Caco-2 (cell line): ENCODE measurements around the gene HSPBP1. TPM values are rescaled to one million over a fixed set of nuclear protein-coding genes. Genes with fewer than 3 reads are reported as not detected.

Experiments used
- BruUV-seq: library from RNA; stranded (reverse); fragments of 400-500 nt; replicated peaks from 2 replicates; lab custom pipeline; 2021; lab: Mats Ljungman, UMichigan
- CTCF ChIA-PET: fragments of 300-600 bp; sonication (Branson Sonifier 250); formaldehyde crosslinking; loops from one replicate; lab custom pipeline; 2022; ENCODE audit warnings: antibody characterized with exemption; lab: Charles Lee
- POLR2A ChIA-PET: fragments of 300-600 bp; sonication (Branson Sonifier 250); formaldehyde crosslinking; loops from one replicate; lab custom pipeline; 2022; ENCODE audit warnings: antibody characterized with exemption; lab: Charles Lee
- DNase-seq, 2 experiments: peaks; one replicate each; pipeline versions ENCODE4 v3.0.0 to v3.0.0-alpha.2; 2020 to 2022
- H3K27me3 ChIP-seq: replicated peaks from 2 replicates; pipeline ENCODE4 v1.6.0; 2011; ENCODE audit warnings: low read length; ENCODE audit not compliant: control insufficient read depth, insufficient read depth
- H3K36me3 ChIP-seq: 2 replicates; pipeline ENCODE4 v1.5.1; 2011; ENCODE audit warnings: low read length; ENCODE audit not compliant: control insufficient read depth, insufficient read depth
- H3K4me1 ChIP-seq: fragments of 250-450 bp; sonication (Bioruptor Pico); 2 replicates; pipeline ENCODE4 v1.5.1; 2020; ENCODE audit warnings: mild to moderate bottlenecking
- H3K4me3 ChIP-seq: 2 replicates; pipeline ENCODE4 v1.5.1; 2011; ENCODE audit warnings: low read depth, mild to moderate bottlenecking, control low read depth, low read length
- H3K9me3 ChIP-seq: fragments of 250-450 bp; sonication (Bioruptor Pico); 2 replicates; pipeline ENCODE4 v1.5.1; 2020; ENCODE audit warnings: mild to moderate bottlenecking, moderate library complexity
- H3K27ac Mint-ChIP-seq: one replicate; pipeline ENCODE4 v1.8.0; 2022; ENCODE audit warnings: mixed read lengths; ENCODE audit not compliant: unreplicated experiment
- H3K27me3 Mint-ChIP-seq: one replicate; pipeline ENCODE4 v1.8.0; 2022; ENCODE audit warnings: mixed read lengths; ENCODE audit not compliant: insufficient read depth, unreplicated experiment
- H3K36me3 Mint-ChIP-seq: one replicate; pipeline ENCODE4 v1.8.0; 2022; ENCODE audit warnings: mild to moderate bottlenecking, mixed read lengths; ENCODE audit not compliant: insufficient read depth, unreplicated experiment
- H3K4me1 Mint-ChIP-seq: one replicate; pipeline ENCODE4 v1.8.0; 2022; ENCODE audit warnings: low read depth, mixed read lengths; ENCODE audit not compliant: unreplicated experiment
- H3K4me3 Mint-ChIP-seq: one replicate; pipeline ENCODE4 v1.8.0; 2022; ENCODE audit warnings: mild to moderate bottlenecking, moderate library complexity, mixed read lengths; ENCODE audit not compliant: unreplicated experiment
- H3K9me3 Mint-ChIP-seq: one replicate; pipeline ENCODE4 v1.8.0; 2022; ENCODE audit warnings: mixed read lengths; ENCODE audit not compliant: unreplicated experiment
- intact Hi-C: fragments of 100-400 bp; cut with micrococcal nuclease; formaldehyde crosslinking; loops from one replicate; pipeline ENCODE4 v1.10.0; 2022; ENCODE audit not compliant: unreplicated experiment
- total RNA-seq: library from RNA; stranded (reverse); gene quantifications from 2 replicates; pipeline ENCODE4 v1.2.3, GENCODE V29; 2022
- TF ChIP-seq, protein P1 (sequence below), 2 experiments: fragments of 200-600 bp in 1 of 2; IDR thresholded peaks; 1 replicate in 1 of 2; 2 replicates in 1 of 2; pipeline versions ENCODE4 v1.5.1 to v1.8.0; 2011 to 2022; ENCODE audit warnings: antibody characterized with exemption in 1 of 2, control low read depth in 1 of 2, inconsistent platforms in 1 of 2, low read depth in 1 of 2, low read length in 1 of 2, mild to moderate bottlenecking in 1 of 2, moderate library complexity in 1 of 2; ENCODE audit not compliant: insufficient read depth in 1 of 2, severe bottlenecking in 1 of 2, unreplicated experiment in 1 of 2

Gene HSPBP1
- total RNA-seq, 1 experiment from 2014 or later = 69.6 TPM

DNA sequence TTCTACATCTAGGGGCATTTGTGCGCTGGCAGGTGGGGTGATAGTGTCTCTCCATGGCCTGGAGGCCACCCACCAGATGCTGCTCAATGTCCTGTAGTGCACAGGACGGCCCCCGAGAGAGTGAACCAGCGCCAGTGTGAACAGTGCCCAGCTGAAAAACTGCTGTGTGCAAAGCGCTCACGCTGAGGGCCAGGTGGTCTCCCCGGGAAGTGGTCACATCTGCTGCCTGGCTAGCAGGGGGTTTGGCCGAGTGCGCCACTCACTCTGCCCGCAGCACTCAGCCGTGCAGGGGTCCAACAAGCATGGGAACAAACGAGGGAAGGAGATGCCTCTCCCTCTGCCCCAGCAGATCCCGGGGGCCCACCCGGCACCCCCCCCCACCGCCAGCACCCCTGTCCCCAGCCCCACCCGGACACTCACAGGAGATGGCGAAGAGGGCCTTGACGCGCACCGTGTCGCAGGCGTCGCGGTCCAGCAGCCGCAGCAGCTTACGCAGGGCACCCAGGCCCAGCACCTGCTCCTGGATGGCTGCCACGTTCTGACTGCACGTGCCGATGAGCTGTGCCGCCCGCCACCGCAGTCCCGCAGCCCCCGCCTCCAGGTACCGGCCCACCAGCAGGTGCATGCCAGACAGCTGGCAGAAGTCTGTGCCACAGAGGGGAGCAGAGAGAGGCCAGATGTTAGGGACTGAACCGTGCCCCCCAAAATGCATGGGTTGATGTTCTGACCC, 5.8 kb downstream of the HSPBP1 start:
- Mint-ChIP-seq H3K36me3 (peaks cover 30% of the 10 kb centered on the region), H3K27me3 (no peaks in the 10 kb centered on the region), H3K4me3 (no peak overlapping the region), H3K4me1 (peaks cover 8% of the 10 kb centered on the region), H3K9me3 (no peaks in the 10 kb centered on the region), H3K27ac (no peak overlapping the region)
- TF ChIP-seq, protein P1, sequence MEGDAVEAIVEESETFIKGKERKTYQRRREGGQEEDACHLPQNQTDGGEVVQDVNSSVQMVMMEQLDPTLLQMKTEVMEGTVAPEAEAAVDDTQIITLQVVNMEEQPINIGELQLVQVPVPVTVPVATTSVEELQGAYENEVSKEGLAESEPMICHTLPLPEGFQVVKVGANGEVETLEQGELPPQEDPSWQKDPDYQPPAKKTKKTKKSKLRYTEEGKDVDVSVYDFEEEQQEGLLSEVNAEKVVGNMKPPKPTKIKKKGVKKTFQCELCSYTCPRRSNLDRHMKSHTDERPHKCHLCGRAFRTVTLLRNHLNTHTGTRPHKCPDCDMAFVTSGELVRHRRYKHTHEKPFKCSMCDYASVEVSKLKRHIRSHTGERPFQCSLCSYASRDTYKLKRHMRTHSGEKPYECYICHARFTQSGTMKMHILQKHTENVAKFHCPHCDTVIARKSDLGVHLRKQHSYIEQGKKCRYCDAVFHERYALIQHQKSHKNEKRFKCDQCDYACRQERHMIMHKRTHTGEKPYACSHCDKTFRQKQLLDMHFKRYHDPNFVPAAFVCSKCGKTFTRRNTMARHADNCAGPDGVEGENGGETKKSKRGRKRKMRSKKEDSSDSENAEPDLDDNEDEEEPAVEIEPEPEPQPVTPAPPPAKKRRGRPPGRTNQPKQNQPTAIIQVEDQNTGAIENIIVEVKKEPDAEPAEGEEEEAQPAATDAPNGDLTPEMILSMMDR (IDR thresholded peaks at IDR 0.05; ENCODE audit: insufficient read depth in 1 of 2, low read depth in 1 of 2, low read length in 1 of 2, severe bottlenecking in 1 of 2, unreplicated experiment in 1 of 2) = no peak
- intact Hi-C loops = no loop called here
- Histone ChIP-seq H3K27me3 (no peaks in the 10 kb centered on the region), H3K4me3 (no peak overlapping the region), H3K36me3 (no peaks in the 10 kb centered on the region; the same call in 1 of the 2 replicates), H3K9me3 (no peaks in the 10 kb centered on the region), H3K4me1 (peaks cover 9% of the 10 kb centered on the region; the same call in 1 of the 2 replicates)
- BruUV-seq = no TSS peak
- ChIA-PET CTCF (no interaction called here), POLR2A (no interaction called here)
- DNase-seq = no peak

DNA sequence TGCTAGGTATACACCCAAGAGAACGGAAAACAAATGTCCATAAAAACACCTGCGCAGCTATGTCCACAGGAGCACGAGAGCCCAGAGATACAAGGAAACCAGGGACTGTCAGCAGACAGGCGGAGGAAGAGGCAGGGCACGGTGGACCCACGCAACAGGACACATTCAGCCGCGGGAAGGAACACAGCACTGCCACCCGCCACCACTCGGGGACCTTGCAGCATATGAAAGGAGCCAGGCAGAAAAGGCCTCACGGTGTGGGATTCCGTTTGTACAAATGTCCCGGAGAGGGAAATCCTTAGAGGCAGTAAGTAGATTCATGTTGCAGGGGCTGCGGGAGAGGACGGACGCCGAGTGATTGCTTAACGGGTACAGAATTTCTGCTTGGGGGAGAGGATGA, 7.8 kb downstream of the HSPBP1 start:
- Mint-ChIP-seq H3K27me3 (no peaks in the 10 kb centered on the region), H3K36me3 (peaks cover 30% of the 10 kb centered on the region), H3K27ac (no peak overlapping the region), H3K4me3 (no peak overlapping the region), H3K4me1 (peaks cover 8% of the 10 kb centered on the region), H3K9me3 (no peaks in the 10 kb centered on the region)
- H3K9me3 ChIP-seq = no peaks in the 10 kb centered on the region
- TF ChIP-seq, protein P1 (IDR thresholded peaks at IDR 0.05; ENCODE audit: insufficient read depth in 1 of 2, low read depth in 1 of 2, low read length in 1 of 2, severe bottlenecking in 1 of 2, unreplicated experiment in 1 of 2) = no peak
- POLR2A ChIA-PET = no interaction called here
- intact Hi-C loops = no loop called here
- CTCF ChIA-PET = no interaction called here
- no peaks in the 10 kb centered on the region for H3K27me3 ChIP-seq
- H3K4me1 ChIP-seq = peaks cover 9% of the 10 kb centered on the region; the same call in 1 of the 2 replicates
- no peaks in the 10 kb centered on the region; the same call in 1 of the 2 replicates for H3K36me3 ChIP-seq
- H3K4me3 ChIP-seq = no peak overlapping the region
- BruUV-seq = no TSS peak
- DNase-seq = no peak

DNA sequence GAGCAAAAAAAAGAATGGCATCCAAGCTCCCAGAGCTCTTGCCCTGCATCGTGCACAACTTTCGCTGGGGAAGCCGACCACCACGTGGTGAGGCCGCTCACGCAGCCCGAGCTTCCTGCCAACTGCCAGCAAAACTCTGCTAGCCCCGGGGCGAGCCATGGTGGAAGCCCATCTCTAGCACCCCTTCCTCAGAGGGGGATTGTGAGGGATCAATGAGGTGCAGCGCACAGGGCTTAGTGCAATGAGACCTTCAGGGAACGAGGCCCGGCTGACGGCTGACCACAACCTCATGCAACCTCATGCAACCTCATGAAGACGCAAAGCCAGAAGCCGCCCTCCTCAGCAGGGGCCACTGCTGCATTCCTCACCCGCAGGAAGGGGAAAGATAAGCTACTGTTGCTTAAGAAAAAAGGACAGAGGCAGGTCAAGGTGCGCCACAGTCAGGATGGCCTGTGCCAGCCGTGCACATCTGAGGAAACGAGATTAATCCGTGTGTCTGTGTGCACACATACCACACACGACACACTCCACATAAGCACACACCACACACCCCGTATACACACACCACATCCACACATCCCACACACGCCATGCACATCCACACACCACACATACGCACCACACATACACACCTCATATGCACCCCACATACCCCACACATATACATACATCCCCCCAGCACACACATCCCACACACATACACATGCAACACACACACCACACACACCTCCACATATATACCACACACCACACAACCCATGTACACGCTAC, 9.6 kb downstream of the HSPBP1 start:
- no TSS peak for BruUV-seq

More for the DNA sequence above, 9.6 kb downstream of the HSPBP1 start:
- Mint-ChIP-seq H3K4me3 (no peak overlapping the region), H3K9me3 (peaks cover 12% of the 10 kb centered on the region), H3K27me3 (no peaks in the 10 kb centered on the region), H3K4me1 (peaks cover 8% of the 10 kb centered on the region), H3K36me3 (peaks cover 30% of the 10 kb centered on the region), H3K27ac (no peak overlapping the region)
- no peaks in the 10 kb centered on the region for H3K27me3 ChIP-seq
- H3K9me3 ChIP-seq = peaks cover 5% of the 10 kb centered on the region; the same call in 1 of the 2 replicates
- DNase-seq = peak; percentile 71 to 73
- no peaks in the 10 kb centered on the region; the same call in 1 of the 2 replicates for H3K36me3 ChIP-seq
- peaks cover 9% of the 10 kb centered on the region; the same call in 1 of the 2 replicates for H3K4me1 ChIP-seq
- intact Hi-C loops = no loop called here
- TF ChIP-seq, protein P1 (IDR thresholded peaks at IDR 0.05; ENCODE audit: insufficient read depth in 1 of 2, low read depth in 1 of 2, low read length in 1 of 2, severe bottlenecking in 1 of 2, unreplicated experiment in 1 of 2) = no peak
- H3K4me3 ChIP-seq = no peak overlapping the region
- CTCF ChIA-PET = interaction anchor here (0.6 to 1.2 kb wide), 2 partner anchors 11 to 114 kb away, joined by 3 read pairs; partner anchors contain the start of gene PPP6R1
- POLR2A ChIA-PET = interaction anchor here (1.0 to 1.5 kb wide), 2 partner anchors 10 to 11 kb away, joined by 3 to 7 read pairs; partner anchors contain the start of genes HSPBP1 and PPP6R1
